ENCODE measurements around the gene KCNQ1OT1. TPM values are rescaled to one million over a fixed set of nuclear protein-coding genes. Genes with fewer than 3 reads are reported as not detected.
A peak's percentile ranks its signal among the peaks of the same experiment; 100 is the strongest.

KCNQ1OT1 gene
- total RNA-seq, 1 experiment from 2014 or later = 1.2 TPM

DNA sequence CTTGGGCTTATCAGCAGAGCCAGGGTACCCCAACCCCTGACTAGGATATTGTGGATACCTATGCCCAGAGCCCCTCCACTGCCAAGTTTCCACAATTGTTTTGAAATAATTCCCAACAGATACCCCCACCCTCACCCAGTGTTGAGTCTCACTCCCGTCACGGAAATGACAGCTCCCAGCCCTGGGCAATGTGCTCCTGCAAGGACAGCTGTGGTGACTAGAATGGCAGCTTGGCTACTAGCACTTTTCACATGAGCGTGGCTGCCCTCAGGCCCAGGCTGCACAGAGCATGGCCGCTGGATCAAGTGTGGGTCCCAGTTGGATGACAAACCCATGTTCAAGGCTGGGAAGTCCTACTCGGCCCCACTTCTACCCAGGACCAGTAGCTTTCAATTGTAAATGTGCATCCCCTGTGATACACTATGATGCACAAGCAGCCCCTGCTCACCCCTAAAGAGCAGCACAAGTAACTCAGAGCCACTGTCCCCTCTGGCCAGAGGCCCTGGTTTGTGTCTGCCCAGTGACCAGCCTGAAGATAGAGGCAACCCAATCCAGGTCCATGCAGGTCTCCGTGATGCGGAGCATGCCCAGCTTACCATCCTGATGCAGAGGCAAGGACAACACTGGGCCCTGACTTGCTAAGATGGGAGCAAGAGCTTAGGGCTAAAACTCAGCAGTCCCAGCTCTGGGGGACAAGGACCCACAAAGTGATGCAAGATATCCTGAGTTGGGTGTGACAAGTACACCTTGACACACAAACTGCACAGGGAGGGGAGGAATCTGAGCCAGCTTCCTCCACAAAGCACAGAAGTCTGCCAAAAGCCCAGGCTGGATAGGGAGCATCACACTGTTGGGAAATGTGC, 13.2 kb downstream of the KCNQ1OT1 start:
- no peaks in the 10 kb centered on the region for H3K9me3 Mint-ChIP-seq
- H3K4me1 ChIP-seq (ENCODE audit: insufficient read depth, low read length) = peaks cover 24% of the 10 kb centered on the region; the same call in 1 of the 2 replicates
- peaks cover 65 to 78% of the 10 kb centered on the region in 2 experiments for H3K4me1 Mint-ChIP-seq
- no peaks in the 10 kb centered on the region; the same call in 1 of the 2 replicates for H3K79me2 ChIP-seq (ENCODE audit: insufficient read depth, low read length)
- no peaks in the 10 kb centered on the region for H3K79me1 ChIP-seq (ENCODE audit: insufficient read depth, low read depth, low read length, poor library complexity, severe bottlenecking)
- H3K27ac ChIP-seq (ENCODE audit: insufficient read length, low read depth, low read length) = no peak overlapping the region
- no peak overlapping the region for H3K9ac ChIP-seq (ENCODE audit: extremely low read depth, insufficient read length, low read length)
- no peak overlapping the region for H2AK5ac ChIP-seq (ENCODE audit: insufficient read length, low read length)
- no peak overlapping the region for H3T11ph ChIP-seq (ENCODE audit: low read length)
- WGBS (ENCODE audit: extremely low coverage, insufficient read length, low lambda C conversion rate) = no CpG with 5 or more reads among the region's 7 CpGs
- H3K4ac ChIP-seq (ENCODE audit: low read depth, low read length) = no peak overlapping the region
- H4K8ac ChIP-seq (replicated peaks; ENCODE audit: insufficient read length, low read depth, low read length) = no peak overlapping the region
- no peaks in the 10 kb centered on the region for H3K23me2 ChIP-seq (ENCODE audit: insufficient read length, low read depth, low read length, poor library complexity, severe bottlenecking)
- no peak overlapping the region for H2BK120ac ChIP-seq (ENCODE audit: low read depth, low read length, poor library complexity, severe bottlenecking)
- no peak overlapping the region for H2BK15ac ChIP-seq (ENCODE audit: low read depth, low read length)
- peaks cover 5 to 9% (median 5%) of the 10 kb centered on the region in 3 experiments for H3K36me3 Mint-ChIP-seq (ENCODE audit: insufficient read depth in 1 of 3, low read depth in 3 of 3)
- H2BK12ac ChIP-seq (ENCODE audit: insufficient read length, low read depth, low read length) = no peak overlapping the region
- H2BK20ac ChIP-seq (ENCODE audit: low read depth, low read length, poor library complexity, severe bottlenecking) = no peak overlapping the region
- no peak overlapping the region for H3K18ac ChIP-seq (ENCODE audit: insufficient read length, low read depth, low read length)
- H2AFZ ChIP-seq (ENCODE audit: low read length) = no peak overlapping the region
- H3K4me2 ChIP-seq (ENCODE audit: insufficient read depth, insufficient read length, low read length) = no peak overlapping the region
- H4K5ac ChIP-seq (ENCODE audit: insufficient read length, low read depth, low read length) = no peak overlapping the region
- no peak overlapping the region; a peak in 1 of 5 replicates for H3K4me3 Mint-ChIP-seq
- H3K23ac ChIP-seq (ENCODE audit: insufficient read length, low read depth, low read length) = no peak overlapping the region
- peak overlapping the region; percentile 34; the same call in 1 of the 2 replicates for H3K14ac ChIP-seq (ENCODE audit: insufficient read depth, low read length)
- no peak overlapping the region for H3K27ac Mint-ChIP-seq
- H2BK5ac ChIP-seq (ENCODE audit: insufficient read length, low read length) = no peak overlapping the region
- no peak for DNase-seq
- no peak overlapping the region for H4K91ac ChIP-seq (ENCODE audit: insufficient read length, low read depth, low read length)
- peaks cover 15% of the 10 kb centered on the region for H3K27me3 Mint-ChIP-seq (ENCODE audit: low read depth)
- no peak overlapping the region for H3K56ac ChIP-seq (ENCODE audit: insufficient read length, low read depth, low read length)
- H4K20me1 ChIP-seq (ENCODE audit: control insufficient read depth, insufficient read depth, insufficient read length) = no peaks in the 10 kb centered on the region
- no peaks in the 10 kb centered on the region for H3K27me3 ChIP-seq (ENCODE audit: insufficient read depth, low read length)
- no peaks in the 10 kb centered on the region for H3K9me3 ChIP-seq (ENCODE audit: control insufficient read depth, low read depth, low read length)
- TF ChIP-seq, protein P1, sequence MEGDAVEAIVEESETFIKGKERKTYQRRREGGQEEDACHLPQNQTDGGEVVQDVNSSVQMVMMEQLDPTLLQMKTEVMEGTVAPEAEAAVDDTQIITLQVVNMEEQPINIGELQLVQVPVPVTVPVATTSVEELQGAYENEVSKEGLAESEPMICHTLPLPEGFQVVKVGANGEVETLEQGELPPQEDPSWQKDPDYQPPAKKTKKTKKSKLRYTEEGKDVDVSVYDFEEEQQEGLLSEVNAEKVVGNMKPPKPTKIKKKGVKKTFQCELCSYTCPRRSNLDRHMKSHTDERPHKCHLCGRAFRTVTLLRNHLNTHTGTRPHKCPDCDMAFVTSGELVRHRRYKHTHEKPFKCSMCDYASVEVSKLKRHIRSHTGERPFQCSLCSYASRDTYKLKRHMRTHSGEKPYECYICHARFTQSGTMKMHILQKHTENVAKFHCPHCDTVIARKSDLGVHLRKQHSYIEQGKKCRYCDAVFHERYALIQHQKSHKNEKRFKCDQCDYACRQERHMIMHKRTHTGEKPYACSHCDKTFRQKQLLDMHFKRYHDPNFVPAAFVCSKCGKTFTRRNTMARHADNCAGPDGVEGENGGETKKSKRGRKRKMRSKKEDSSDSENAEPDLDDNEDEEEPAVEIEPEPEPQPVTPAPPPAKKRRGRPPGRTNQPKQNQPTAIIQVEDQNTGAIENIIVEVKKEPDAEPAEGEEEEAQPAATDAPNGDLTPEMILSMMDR (conservative IDR thresholded peaks at IDR 0.05) = no peak
